Right cardiac atrium (tissue), 5 donors: ENCODE data around the gene KRTAP1-5. TPM values are rescaled to one million over a fixed set of nuclear protein-coding genes. Genes with fewer than 3 reads are reported as not detected.

Source experiments
- ATAC-seq, 2 donors: fragments of 200-7000 bp; cut with Tn5 transposase; one replicate each; pipeline versions ENCODE4 v1.8.0 to v1.9.1; 2020; ENCODE audit warnings: moderate library complexity in 2 of 2, mild to moderate bottlenecking in 1 of 2
- DNase-seq, 3 donors: peaks; one replicate each; pipeline ENCODE4 v3.0.0-alpha.2; 2020
- H3K27ac ChIP-seq: one replicate; pipeline ENCODE4 v1.5.1; 2013; ENCODE audit warnings: mild to moderate bottlenecking, low read length, control low read depth, moderate library complexity
- H3K27me3 ChIP-seq: one replicate; pipeline ENCODE4 v1.6.1; 2013; ENCODE audit not compliant: control insufficient read depth, insufficient read depth
- H3K4me1 ChIP-seq: one replicate; pipeline ENCODE4 v1.6.1; 2013; ENCODE audit warnings: low read length; ENCODE audit not compliant: control insufficient read depth, insufficient read depth
- H3K4me3 ChIP-seq: one replicate; pipeline ENCODE4 v1.5.1; 2013; ENCODE audit warnings: low read length, control low read depth
- H3K9me3 ChIP-seq: one replicate; pipeline ENCODE4 v1.6.1; 2013; ENCODE audit warnings: low read length; ENCODE audit not compliant: control insufficient read depth
- WGBS: extraction: QIAGEN DNeasy Blood & Tissue Kit; methylation state at CpG from one replicate; pipeline ENCODE4 v1.1.7; 2013; 5-methylcytosine and 5-hydroxymethylcytosine counted together
- intact Hi-C, 4 donors: fragments of 100-400 bp; cut with DNase I; formaldehyde crosslinking; loops; one replicate each; pipeline versions ENCODE4 v1.11.0 to v1.14.0; 2022 to 2023
- polyA plus RNA-seq: library from polyadenylated mRNA; stranded (reverse); fragments of 200-250 nt; gene quantifications from one replicate; pipeline ENCODE4 v1.2.3, GENCODE V29; 2013
- total RNA-seq, 4 donors: library from RNA; stranded (reverse); fragmentation: NEBNext Ultra II Directional; extraction: Animal tissue kit (Norgen Biotek cat#: 25700); gene quantifications; one replicate each; pipeline ENCODE4 v1.2.1, GENCODE V29; 2021
- donor health status: healthy with polysubstance abuse.
- donor health status: DM: no; HTN: yes; CAD: no.
- donor health status: DM: no; HTN: no; CAD: no.
- donor health status: DM: no; HTN: yes; CAD: no; lungs with severe emphysema.
- donor health status: DM: yes; HTN: yes; CAD: no.

KRTAP1-5 gene
- total and polyA plus RNA-seq, 5 donors = not detected

DNA sequence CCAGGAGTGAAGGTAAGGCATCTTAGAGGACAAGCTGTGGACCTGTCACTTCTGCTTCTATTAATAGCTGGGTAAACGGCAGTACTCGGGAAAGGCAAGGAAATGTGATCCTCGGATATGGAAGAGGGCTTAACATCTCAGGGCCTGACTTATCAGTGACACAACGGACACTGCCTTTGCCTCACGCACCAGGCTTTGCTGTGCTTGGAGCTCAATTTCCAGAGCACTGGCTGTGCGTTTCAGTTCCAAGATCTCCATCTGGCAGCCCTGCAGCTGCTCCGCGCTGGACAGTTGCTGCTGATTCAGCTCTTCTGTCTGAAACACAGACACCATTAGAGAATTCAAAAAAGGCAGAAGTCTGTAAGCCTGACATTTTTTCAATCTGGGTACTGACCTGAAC, 46.4 kb downstream of the KRTAP1-5 start:
- H3K4me1 ChIP-seq = no peaks in the 10 kb centered on the region
- WGBS = 16% methylated on average over 8 of the region's 8 CpGs
- DNase-seq = peak in 2 of 3 donors; percentile 13 to 59
- H3K4me3 ChIP-seq = no peak overlapping the region
- no peak overlapping the region for H3K27ac ChIP-seq
- H3K27me3 ChIP-seq = peaks cover 3% of the 10 kb centered on the region
- H3K9me3 ChIP-seq = no peaks in the 10 kb centered on the region
- no peak for ATAC-seq
- intact Hi-C loops = no loop called here

DNA sequence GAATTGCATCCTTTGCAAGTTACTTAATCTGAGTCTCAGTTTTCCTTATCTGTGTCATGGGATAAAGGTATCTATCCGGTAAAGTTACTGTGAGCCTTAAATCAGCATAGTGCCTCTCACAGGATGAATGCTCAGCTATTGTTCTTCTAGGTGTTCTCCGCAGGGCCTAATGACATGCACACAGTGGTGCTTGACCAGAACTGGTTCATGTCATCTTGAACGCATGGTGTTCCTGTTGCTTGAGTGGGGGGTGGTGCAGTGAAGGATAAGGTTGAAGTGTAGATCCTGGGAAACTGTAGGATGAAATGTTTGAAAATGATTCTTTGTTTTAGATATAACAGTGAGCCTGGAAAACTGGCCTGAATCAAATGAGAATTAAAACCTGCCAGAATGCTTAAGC, 46.9 kb downstream of the KRTAP1-5 start:
- no peak for DNase-seq
- Histone ChIP-seq H3K4me1 (no peaks in the 10 kb centered on the region), H3K9me3 (no peaks in the 10 kb centered on the region), H3K4me3 (no peak overlapping the region), H3K27ac (no peak overlapping the region), H3K27me3 (peaks cover 3% of the 10 kb centered on the region)
- intact Hi-C loops = no loop called here
- WGBS = 71% methylated on average over 3 of the region's 3 CpGs
- ATAC-seq = no peak

DNA sequence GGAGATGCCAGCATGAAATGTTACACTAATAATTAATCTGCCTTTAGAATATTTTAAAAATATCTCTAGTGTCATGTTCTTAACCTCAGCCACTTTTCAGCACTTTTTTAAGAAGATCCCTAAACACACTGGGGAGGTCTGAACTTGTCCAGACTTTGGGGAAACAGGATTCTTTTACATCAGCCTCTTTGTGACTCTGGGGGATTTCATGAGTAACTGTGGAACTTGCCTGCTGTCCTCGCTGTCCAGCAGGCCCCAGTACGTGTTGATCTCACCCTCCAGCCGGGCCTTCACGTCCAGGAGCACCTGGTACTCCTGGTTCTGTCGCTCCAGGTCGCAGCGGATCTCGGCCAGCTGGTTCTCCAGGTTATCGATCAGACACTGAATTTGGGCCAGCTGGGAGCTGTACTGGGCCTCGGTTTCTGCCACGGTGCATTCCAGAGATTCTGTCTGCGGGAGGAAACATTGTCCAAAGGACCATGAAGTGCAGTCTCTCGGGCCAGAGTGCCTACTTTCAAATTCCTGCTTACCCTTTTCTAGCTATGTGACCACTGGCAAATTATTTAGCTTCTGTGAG, 48.3 kb downstream of the KRTAP1-5 start:
- Histone ChIP-seq H3K27me3 (peaks cover 3% of the 10 kb centered on the region), H3K4me1 (no peaks in the 10 kb centered on the region), H3K27ac (no peak overlapping the region), H3K9me3 (no peaks in the 10 kb centered on the region), H3K4me3 (no peak overlapping the region)
- 66% methylated on average over 13 of the region's 13 CpGs for WGBS
- ATAC-seq = no peak
- intact Hi-C loops = no loop called here
- DNase-seq = peak in 1 of 3 donors; percentile 31

Other genes starting within 250 kb of the KRTAP1-5 start
Only the 30 nearest of the 38 such genes appear.
- 10 to 100 TPM; 65.8 to 79.5 (median 74.0) TPM for gene KRT10, start 204.6 kb downstream of the KRTAP1-5 start, total RNA-seq
- gene KRT10, start 204.6 kb downstream of the KRTAP1-5 start, polyA plus RNA-seq = 71.8 TPM
- gene KRT12, start 160.0 kb downstream of the KRTAP1-5 start, total RNA-seq = not detected
- gene KRT12, start 160.0 kb downstream of the KRTAP1-5 start, polyA plus RNA-seq = not detected
- gene KRT20, start 142.0 kb downstream of the KRTAP1-5 start, total RNA-seq = not detected
- 0.14 TPM for gene KRT20, start 142.0 kb downstream of the KRTAP1-5 start, polyA plus RNA-seq
- gene KRT23, start 89.6 kb downstream of the KRTAP1-5 start, total RNA-seq = not detected
- not detected for gene KRT23, start 89.6 kb downstream of the KRTAP1-5 start, polyA plus RNA-seq
- gene KRT39, start 60.3 kb downstream of the KRTAP1-5 start, total RNA-seq = not detected
- gene KRT39, start 60.3 kb downstream of the KRTAP1-5 start, polyA plus RNA-seq = not detected
- not detected for gene KRT40, start 42.9 kb downstream of the KRTAP1-5 start, total RNA-seq
- not detected for gene KRT40, start 42.9 kb downstream of the KRTAP1-5 start, polyA plus RNA-seq
- gene KRTAP3-3, start 33.0 kb downstream of the KRTAP1-5 start, total RNA-seq = not detected
- gene KRTAP3-3, start 33.0 kb downstream of the KRTAP1-5 start, polyA plus RNA-seq = not detected
- gene KRTAP3-2, start 27.3 kb downstream of the KRTAP1-5 start, total RNA-seq = not detected
- gene KRTAP3-2, start 27.3 kb downstream of the KRTAP1-5 start, polyA plus RNA-seq = not detected
- not detected for gene KRTAP3-1, start 18.1 kb downstream of the KRTAP1-5 start, total RNA-seq
- gene KRTAP3-1, start 18.1 kb downstream of the KRTAP1-5 start, polyA plus RNA-seq = not detected
- gene KRTAP1-4, start 3.0 kb upstream of the KRTAP1-5 start, total RNA-seq = not detected
- gene KRTAP1-4, start 3.0 kb upstream of the KRTAP1-5 start, polyA plus RNA-seq = not detected
- gene KRTAP1-3, start 7.7 kb upstream of the KRTAP1-5 start, total RNA-seq = not detected
- gene KRTAP1-3, start 7.7 kb upstream of the KRTAP1-5 start, polyA plus RNA-seq = not detected
- gene KRTAP1-1, start 14.2 kb upstream of the KRTAP1-5 start, total RNA-seq = not detected
- not detected for gene KRTAP1-1, start 14.2 kb upstream of the KRTAP1-5 start, polyA plus RNA-seq
- gene KRTAP2-1, start 20.1 kb upstream of the KRTAP1-5 start, total RNA-seq = not detected
- gene KRTAP2-1, start 20.1 kb upstream of the KRTAP1-5 start, polyA plus RNA-seq = not detected
- not detected for gene KRTAP2-2, start 28.0 kb upstream of the KRTAP1-5 start, total RNA-seq
- not detected for gene KRTAP2-2, start 28.0 kb upstream of the KRTAP1-5 start, polyA plus RNA-seq
- not detected for gene KRTAP2-3, start 32.9 kb upstream of the KRTAP1-5 start, total RNA-seq
- not detected for gene KRTAP2-3, start 32.9 kb upstream of the KRTAP1-5 start, polyA plus RNA-seq
- gene KRTAP2-4, start 38.7 kb upstream of the KRTAP1-5 start, total RNA-seq = not detected
- not detected for gene KRTAP2-4, start 38.7 kb upstream of the KRTAP1-5 start, polyA plus RNA-seq
- not detected for gene KRTAP4-7, start 56.9 kb upstream of the KRTAP1-5 start, total RNA-seq
- gene KRTAP4-7, start 56.9 kb upstream of the KRTAP1-5 start, polyA plus RNA-seq = not detected
- not detected for gene KRTAP4-8, start 70.9 kb upstream of the KRTAP1-5 start, total RNA-seq
- not detected for gene KRTAP4-8, start 70.9 kb upstream of the KRTAP1-5 start, polyA plus RNA-seq
- gene KRTAP4-16, start 75.0 kb upstream of the KRTAP1-5 start, total RNA-seq = not detected
- gene KRTAP4-16, start 75.0 kb upstream of the KRTAP1-5 start, polyA plus RNA-seq = not detected
- not detected for gene KRTAP4-9, start 78.2 kb upstream of the KRTAP1-5 start, total RNA-seq
- not detected for gene KRTAP4-9, start 78.2 kb upstream of the KRTAP1-5 start, polyA plus RNA-seq
- not detected for gene KRTAP4-11, start 91.2 kb upstream of the KRTAP1-5 start, total RNA-seq
- gene KRTAP4-11, start 91.2 kb upstream of the KRTAP1-5 start, polyA plus RNA-seq = not detected
- gene KRTAP4-12, start 97.0 kb upstream of the KRTAP1-5 start, total RNA-seq = not detected
- not detected for gene KRTAP4-12, start 97.0 kb upstream of the KRTAP1-5 start, polyA plus RNA-seq
- not detected for gene KRTAP4-6, start 113.3 kb upstream of the KRTAP1-5 start, total RNA-seq
- not detected for gene KRTAP4-6, start 113.3 kb upstream of the KRTAP1-5 start, polyA plus RNA-seq
- not detected for gene KRTAP4-5, start 122.6 kb upstream of the KRTAP1-5 start, total RNA-seq
- not detected for gene KRTAP4-5, start 122.6 kb upstream of the KRTAP1-5 start, polyA plus RNA-seq
- not detected for gene KRTAP4-4, start 133.5 kb upstream of the KRTAP1-5 start, total RNA-seq
- gene KRTAP4-4, start 133.5 kb upstream of the KRTAP1-5 start, polyA plus RNA-seq = not detected
- gene KRTAP4-3, start 141.0 kb upstream of the KRTAP1-5 start, total RNA-seq = not detected
- gene KRTAP4-3, start 141.0 kb upstream of the KRTAP1-5 start, polyA plus RNA-seq = not detected
- gene KRTAP4-2, start 151.0 kb upstream of the KRTAP1-5 start, total RNA-seq = not detected
- not detected for gene KRTAP4-2, start 151.0 kb upstream of the KRTAP1-5 start, polyA plus RNA-seq
- not detected for gene KRTAP4-1, start 157.7 kb upstream of the KRTAP1-5 start, total RNA-seq
- not detected for gene KRTAP4-1, start 157.7 kb upstream of the KRTAP1-5 start, polyA plus RNA-seq
- gene KRTAP9-1, start 162.7 kb upstream of the KRTAP1-5 start, total RNA-seq = not detected
- not detected for gene KRTAP9-1, start 162.7 kb upstream of the KRTAP1-5 start, polyA plus RNA-seq
- not detected for gene KRTAP9-2, start 199.4 kb upstream of the KRTAP1-5 start, total RNA-seq
- not detected for gene KRTAP9-2, start 199.4 kb upstream of the KRTAP1-5 start, polyA plus RNA-seq